IPS-18a (cell line): ENCODE data around the gene ZPLD1.

Experiments used
- H3K27ac ChIP-seq: one replicate; pipeline ENCODE4 v1.5.1; 2013; ENCODE audit warnings: low read length
- H3K27me3 ChIP-seq: one replicate; pipeline ENCODE4 v1.6.1; 2013; ENCODE audit warnings: mild to moderate bottlenecking, low read length; ENCODE audit not compliant: control insufficient read depth, insufficient read depth
- H3K36me3 ChIP-seq: one replicate; pipeline ENCODE4 v1.6.1; 2013; ENCODE audit warnings: low read depth, low read length; ENCODE audit not compliant: control insufficient read depth
- H3K4me1 ChIP-seq: one replicate; pipeline ENCODE4 v1.6.1; 2013; ENCODE audit warnings: low read depth, low read length; ENCODE audit not compliant: control insufficient read depth
- H3K4me3 ChIP-seq: one replicate; pipeline ENCODE4 v1.5.1; 2013; ENCODE audit warnings: low read length
- H3K9ac ChIP-seq: one replicate; pipeline ENCODE4 v1.6.1; 2013; ENCODE audit warnings: mild to moderate bottlenecking, low read length, moderate library complexity
- H3K9me3 ChIP-seq: one replicate; pipeline ENCODE4 v1.6.1; 2013; ENCODE audit warnings: low read depth, low read length; ENCODE audit not compliant: control insufficient read depth

ZPLD1 gene

GRCh38 chr3:102434715-102435114, at the start of gene ZPLD1:
Gene ZPLD1 (plus strand): TSS chr3:102435015. CDS start chr3:102438488, 3,473 bp downstream.
- H3K9ac ChIP-seq = no peak within 1 kb of the TSS
- H3K27me3 ChIP-seq = no peaks in the 10 kb centered on the region
- H3K36me3 ChIP-seq = no peaks in the 10 kb centered on the region
- H3K27ac ChIP-seq = no peak within 1 kb of the TSS
- no peaks in the 10 kb centered on the region for H3K9me3 ChIP-seq
- no peak within 1 kb of the TSS for H3K4me3 ChIP-seq
- H3K4me1 ChIP-seq = no peaks in the 10 kb centered on the region

GRCh38 chr3:102390171-102390864, 44.5 kb upstream of the ZPLD1 start:
- no peaks in the 10 kb centered on the region for H3K27me3 ChIP-seq
- no peak overlapping the region for H3K27ac ChIP-seq
- no peaks in the 10 kb centered on the region for H3K9me3 ChIP-seq
- H3K9ac ChIP-seq = no peak overlapping the region
- no peaks in the 10 kb centered on the region for H3K4me1 ChIP-seq
- no peak overlapping the region for H3K4me3 ChIP-seq
- no peaks in the 10 kb centered on the region for H3K36me3 ChIP-seq

- Histone ChIP-seq H3K4me3 (no peak overlapping the region), H3K9ac (no peak overlapping the region), H3K27me3 (no peaks in the 10 kb centered on the region)
Measured at GRCh38 chr3:102390916-102391315, 43.9 kb upstream of the ZPLD1 start.

GRCh38 chr3:102391491-102391890, 43.3 kb upstream of the ZPLD1 start:
- Histone ChIP-seq H3K27me3 (no peaks in the 10 kb centered on the region), H3K4me1 (no peaks in the 10 kb centered on the region), H3K27ac (no peak overlapping the region), H3K36me3 (no peaks in the 10 kb centered on the region), H3K9me3 (no peaks in the 10 kb centered on the region), H3K4me3 (no peak overlapping the region), H3K9ac (no peak overlapping the region)

More at GRCh38 chr3:102390916-102391315, 43.9 kb upstream of the ZPLD1 start:
- Histone ChIP-seq H3K27ac (no peak overlapping the region), H3K9me3 (no peaks in the 10 kb centered on the region), H3K4me1 (no peaks in the 10 kb centered on the region), H3K36me3 (no peaks in the 10 kb centered on the region)

- H3K4me3 ChIP-seq = no peak overlapping the region
- H3K9ac ChIP-seq = no peak overlapping the region
- H3K27ac ChIP-seq = no peak overlapping the region
- no peaks in the 10 kb centered on the region for H3K9me3 ChIP-seq
- H3K4me1 ChIP-seq = no peaks in the 10 kb centered on the region
- H3K27me3 ChIP-seq = no peaks in the 10 kb centered on the region
- no peaks in the 10 kb centered on the region for H3K36me3 ChIP-seq
Measured at GRCh38 chr3:102394517-102394916, 40.3 kb upstream of the ZPLD1 start.

GRCh38 chr3:102398176-102398575, 36.6 kb upstream of the ZPLD1 start:
- Histone ChIP-seq H3K4me1 (no peaks in the 10 kb centered on the region), H3K36me3 (no peaks in the 10 kb centered on the region), H3K9me3 (no peaks in the 10 kb centered on the region), H3K9ac (no peak overlapping the region), H3K4me3 (no peak overlapping the region), H3K27ac (no peak overlapping the region), H3K27me3 (no peaks in the 10 kb centered on the region)

- H3K9me3 ChIP-seq = no peaks in the 10 kb centered on the region
- H3K36me3 ChIP-seq = no peaks in the 10 kb centered on the region
- no peak overlapping the region for H3K9ac ChIP-seq
- no peak overlapping the region for H3K27ac ChIP-seq
- H3K27me3 ChIP-seq = no peaks in the 10 kb centered on the region
- no peak overlapping the region for H3K4me3 ChIP-seq
- H3K4me1 ChIP-seq = no peaks in the 10 kb centered on the region
Measured at GRCh38 chr3:102398666-102399065, 36.1 kb upstream of the ZPLD1 start.

- no peak overlapping the region for H3K9ac ChIP-seq
- no peaks in the 10 kb centered on the region for H3K4me1 ChIP-seq
- no peaks in the 10 kb centered on the region for H3K9me3 ChIP-seq
- no peak overlapping the region for H3K27ac ChIP-seq
- H3K36me3 ChIP-seq = no peaks in the 10 kb centered on the region
- no peak overlapping the region for H3K4me3 ChIP-seq
- H3K27me3 ChIP-seq = no peaks in the 10 kb centered on the region
Measured at GRCh38 chr3:102400142-102400541, 34.7 kb upstream of the ZPLD1 start.

GRCh38 chr3:102400766-102401165, 34.0 kb upstream of the ZPLD1 start:
- H3K9me3 ChIP-seq = no peaks in the 10 kb centered on the region
- no peaks in the 10 kb centered on the region for H3K36me3 ChIP-seq
- H3K4me1 ChIP-seq = no peaks in the 10 kb centered on the region
- no peak overlapping the region for H3K4me3 ChIP-seq
- no peak overlapping the region for H3K27ac ChIP-seq
- H3K27me3 ChIP-seq = no peaks in the 10 kb centered on the region
- H3K9ac ChIP-seq = no peak overlapping the region

GRCh38 chr3:102410616-102411015, 24.2 kb upstream of the ZPLD1 start:
- no peaks in the 10 kb centered on the region for H3K36me3 ChIP-seq
- H3K9ac ChIP-seq = no peak overlapping the region
- H3K4me3 ChIP-seq = no peak overlapping the region
- no peaks in the 10 kb centered on the region for H3K27me3 ChIP-seq
- no peak overlapping the region for H3K27ac ChIP-seq
- no peaks in the 10 kb centered on the region for H3K9me3 ChIP-seq
- no peaks in the 10 kb centered on the region for H3K4me1 ChIP-seq

- H3K27me3 ChIP-seq = no peaks in the 10 kb centered on the region
- no peak overlapping the region for H3K27ac ChIP-seq
- no peaks in the 10 kb centered on the region for H3K4me1 ChIP-seq
- no peaks in the 10 kb centered on the region for H3K36me3 ChIP-seq
- H3K4me3 ChIP-seq = no peak overlapping the region
- H3K9ac ChIP-seq = no peak overlapping the region
- no peaks in the 10 kb centered on the region for H3K9me3 ChIP-seq
Measured at GRCh38 chr3:102415553-102415952, 19.3 kb upstream of the ZPLD1 start.

- Histone ChIP-seq H3K27ac (no peak overlapping the region), H3K4me1 (no peaks in the 10 kb centered on the region), H3K36me3 (no peaks in the 10 kb centered on the region), H3K9me3 (no peaks in the 10 kb centered on the region), H3K27me3 (no peaks in the 10 kb centered on the region), H3K9ac (no peak overlapping the region), H3K4me3 (no peak overlapping the region)
Measured at GRCh38 chr3:102419786-102420185, 15.0 kb upstream of the ZPLD1 start.
